ENCODE measurements around the gene SFR1.
A peak's percentile ranks its signal among the peaks of the same experiment; 100 is the strongest.

Gene SFR1

DNA sequence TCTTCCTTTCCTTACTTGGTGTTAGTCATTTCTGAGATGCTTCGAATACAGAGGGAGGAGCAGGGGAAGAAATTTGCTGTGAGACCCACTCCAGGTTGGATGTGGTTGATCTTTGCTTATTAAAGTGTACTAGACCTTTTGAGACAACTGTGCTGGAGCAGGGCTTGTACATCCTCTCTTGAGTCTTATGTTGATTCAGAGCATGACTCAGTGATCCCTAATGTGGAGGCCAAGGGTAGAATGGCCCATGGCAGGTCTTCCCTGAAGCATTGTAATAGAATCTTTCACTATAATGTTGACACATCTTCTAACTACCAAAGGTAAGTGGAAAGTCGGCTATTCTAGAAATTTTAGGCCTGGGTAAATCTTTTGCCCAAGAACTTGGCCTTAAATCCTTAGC lies 17.0 kb upstream of the SFR1 start:
- DNase-seq (ENCODE audit: low read depth): no peak

DNA sequence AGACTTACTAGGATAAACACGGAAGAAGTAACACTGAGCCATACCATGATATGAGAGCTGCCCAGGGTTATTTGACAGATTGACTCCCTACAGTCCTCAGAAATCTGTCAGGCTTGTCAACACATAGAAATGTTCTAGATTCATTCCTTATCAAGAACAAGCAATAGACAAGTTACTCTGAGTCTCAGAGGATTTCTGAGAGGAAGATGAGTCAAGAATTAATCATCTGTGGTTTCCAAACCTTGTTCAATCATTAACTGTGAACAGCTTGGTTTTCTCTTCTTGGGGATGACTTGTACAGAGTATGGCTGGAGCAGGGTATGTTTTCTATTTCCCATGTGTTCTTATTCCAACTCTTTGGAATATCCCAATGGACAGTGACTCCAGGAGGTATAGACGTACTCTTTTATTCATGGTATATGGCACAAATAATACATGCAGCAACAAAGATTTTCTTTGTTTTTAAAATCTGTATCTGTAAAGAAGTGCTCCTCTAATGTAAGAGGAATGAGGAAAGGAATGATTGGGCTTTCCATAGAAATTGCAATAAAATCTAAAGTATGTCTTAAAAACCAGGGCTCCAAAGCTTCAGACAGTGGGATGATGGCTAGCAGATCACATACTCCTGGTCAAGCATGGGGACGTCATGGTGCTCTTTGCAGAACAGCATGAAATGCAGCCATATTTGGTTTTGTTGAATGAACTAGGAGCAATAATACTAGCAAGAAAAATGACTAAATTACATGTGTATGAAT lies 11.9 kb upstream of the SFR1 start:
- DNase-seq (ENCODE audit: low read depth): no peak

DNA sequence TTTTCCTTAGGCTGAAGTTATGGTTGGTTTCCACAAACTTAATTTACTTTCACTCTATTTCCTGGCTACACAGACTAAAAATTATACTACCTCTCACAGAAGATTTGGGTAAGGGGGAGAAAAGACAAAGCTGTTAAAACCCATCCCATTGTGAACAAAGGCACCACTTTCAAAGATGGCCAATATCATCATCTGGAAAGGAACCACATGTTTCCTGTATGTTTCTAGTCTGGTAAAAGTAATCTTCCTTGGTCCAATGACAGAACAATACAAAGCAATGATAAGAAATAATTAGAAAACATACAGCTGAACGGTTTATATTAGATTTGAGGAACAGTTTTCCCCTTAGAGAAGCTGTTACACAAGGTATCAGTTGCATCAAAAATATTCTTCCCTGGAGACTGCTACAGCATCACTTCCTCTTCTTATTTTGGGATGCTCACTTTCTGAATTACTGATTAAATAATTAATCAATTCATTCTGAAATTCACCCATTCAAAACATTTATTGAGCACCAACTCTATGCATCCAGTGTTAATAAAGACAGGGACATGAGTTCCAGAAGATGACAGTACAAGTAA lies 8.5 kb upstream of the SFR1 start:
- DNase-seq (ENCODE audit: low read depth): no peak

DNA sequence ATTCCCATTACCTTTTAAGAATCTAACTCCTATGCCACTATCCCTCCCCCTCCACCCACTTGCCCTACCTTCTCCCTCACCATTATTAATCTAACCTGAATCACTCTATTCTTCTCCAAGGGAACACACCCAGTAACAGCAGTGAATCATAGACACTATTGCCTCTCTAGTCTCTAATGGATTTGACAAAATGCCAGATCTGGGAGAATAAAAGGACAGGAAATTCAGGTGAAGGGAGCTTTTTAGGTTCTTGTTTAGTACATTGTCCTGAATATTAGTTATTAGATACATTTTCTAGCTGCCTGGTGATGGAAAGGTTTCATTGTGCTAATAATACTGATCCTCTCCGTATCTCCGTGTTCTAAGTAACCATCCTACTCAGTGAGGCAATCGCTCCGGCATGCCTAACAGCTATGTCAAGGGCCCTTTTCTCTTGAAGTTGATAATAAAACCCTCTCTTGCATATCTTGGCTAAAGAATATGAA lies 4.1 kb upstream of the SFR1 start:
- DNase-seq (ENCODE audit: low read depth): no peak

DNA sequence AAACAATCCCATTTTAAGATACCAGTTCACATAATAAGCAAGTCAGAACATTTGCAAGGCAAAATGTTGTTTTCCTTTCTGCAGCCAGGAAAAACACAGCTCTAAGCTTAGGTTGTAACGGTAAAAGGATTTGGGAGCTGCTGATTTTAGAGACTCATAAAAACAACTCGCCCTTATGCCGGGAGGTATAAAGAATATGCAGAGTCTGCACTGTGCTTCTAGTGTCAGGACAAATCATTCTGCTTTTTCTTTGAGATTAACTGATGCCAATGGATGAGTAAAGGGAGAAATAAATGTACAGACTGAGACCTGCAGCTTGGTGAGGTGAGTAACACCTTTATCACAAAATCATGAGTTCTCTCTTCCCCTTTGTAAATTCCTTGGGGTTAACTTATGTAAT lies 2.0 kb upstream of the SFR1 start:
- DNase-seq (ENCODE audit: low read depth): no peak

DNA sequence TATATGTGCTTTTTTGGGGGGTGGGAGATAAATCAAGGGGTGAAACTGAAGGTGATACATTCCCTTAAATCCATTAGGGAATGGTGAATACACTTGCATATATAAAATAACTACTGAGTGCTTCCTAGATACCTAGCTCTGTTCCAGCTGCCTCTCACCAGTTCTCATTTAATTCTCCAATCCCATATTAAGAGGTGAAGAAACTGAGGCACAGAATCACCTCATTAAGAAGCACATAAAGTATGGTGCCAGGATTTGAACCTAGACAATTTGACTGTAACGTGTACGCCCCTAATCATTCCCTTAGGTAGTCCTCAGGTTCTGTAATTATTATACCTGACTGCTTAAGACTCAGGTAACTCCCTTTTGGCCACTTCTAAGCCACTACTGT lies 1.5 kb upstream of the SFR1 start:
- DNase-seq (ENCODE audit: low read depth): no peak

DNA sequence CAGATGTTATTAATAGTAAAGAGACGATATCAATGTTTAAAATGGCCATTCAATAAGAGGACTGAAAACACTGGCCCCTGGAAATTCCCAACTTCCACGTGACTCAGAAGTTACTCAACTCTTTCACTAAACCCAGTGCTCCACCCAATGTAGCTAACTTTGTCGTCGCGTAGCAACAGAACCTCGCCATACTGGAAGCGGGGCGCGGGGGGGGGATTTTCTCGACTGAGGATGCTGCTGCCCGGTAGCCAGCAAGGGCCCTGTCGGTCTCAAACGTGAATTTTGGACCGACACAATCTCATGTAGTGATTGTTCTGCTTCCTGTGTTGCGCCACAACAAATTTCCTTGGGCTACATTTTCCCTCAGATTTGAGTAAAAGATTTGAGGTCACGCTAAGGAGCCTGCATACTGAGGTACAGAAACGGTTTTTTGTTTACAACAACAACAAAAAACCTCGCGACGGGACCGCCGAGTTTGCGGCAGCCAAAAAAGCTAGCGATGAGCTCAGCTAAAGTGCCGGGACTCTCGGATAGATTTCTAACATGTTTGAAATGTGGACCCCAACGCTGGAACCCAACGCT lies 977 bp upstream of the SFR1 start:
- DNase-seq (ENCODE audit: low read depth): peak; percentile 89

DNA sequence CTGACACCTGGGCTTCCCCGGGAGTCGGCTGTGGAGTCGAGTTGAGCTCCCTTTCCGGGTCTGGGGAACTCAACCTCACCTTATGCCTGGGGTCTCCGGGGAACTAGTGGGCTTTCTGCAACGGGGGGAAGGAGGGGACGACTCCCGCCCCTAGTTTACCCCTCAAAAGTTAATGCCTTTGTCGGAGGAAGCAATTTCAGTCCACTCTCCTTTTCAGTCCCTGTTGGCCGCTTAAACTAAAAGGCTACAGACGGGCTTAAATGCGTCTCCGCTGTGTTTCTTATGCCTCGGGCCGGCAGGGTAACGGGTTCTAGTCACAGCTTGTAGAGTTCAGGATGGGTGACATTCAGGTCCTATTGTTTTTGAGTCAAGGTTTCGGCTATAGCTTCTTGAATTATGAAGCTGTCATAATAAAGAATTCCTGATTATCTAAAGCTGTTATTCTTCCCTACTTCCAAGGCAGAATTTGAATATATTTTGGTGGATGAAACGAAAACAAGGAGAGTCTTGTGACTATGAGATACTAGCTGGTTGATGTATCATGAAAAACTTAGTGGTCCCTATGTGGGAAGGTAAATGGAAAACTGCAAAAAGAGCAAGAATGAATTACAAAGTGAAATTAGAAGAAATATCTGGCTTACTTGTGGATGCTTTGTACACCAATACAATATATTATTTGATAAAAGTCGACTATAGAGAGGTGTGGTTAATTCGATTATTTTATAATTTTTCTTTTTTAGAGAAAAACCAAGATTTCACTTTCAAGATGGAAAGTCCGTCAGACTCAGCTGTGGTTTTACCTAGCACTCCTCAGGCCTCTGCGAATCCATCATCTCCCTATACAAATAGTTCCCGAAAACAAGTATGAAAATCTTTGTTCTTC lies 495 bp downstream of the SFR1 start:
- DNase-seq (ENCODE audit: low read depth): no peak

DNA sequence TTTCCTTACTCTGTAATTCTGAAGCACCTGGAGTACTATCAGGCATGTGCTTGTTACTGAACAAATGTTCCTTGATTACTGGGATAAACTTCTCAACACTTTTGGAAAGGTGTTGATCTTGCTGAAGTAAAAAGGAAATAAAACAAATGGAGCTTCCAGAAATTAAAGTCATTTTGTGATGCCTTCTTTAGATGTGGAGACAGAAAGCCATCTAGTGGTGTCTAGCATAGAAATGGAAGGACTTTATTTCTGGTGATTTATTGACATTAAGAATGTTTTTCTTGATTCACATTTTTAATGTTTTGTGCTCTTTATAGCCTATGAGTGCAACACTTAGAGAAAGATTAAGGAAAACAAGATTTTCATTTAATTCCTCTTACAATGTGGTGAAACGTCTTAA lies 1.4 kb downstream of the SFR1 start:
- no peak for DNase-seq (ENCODE audit: low read depth)

DNA sequence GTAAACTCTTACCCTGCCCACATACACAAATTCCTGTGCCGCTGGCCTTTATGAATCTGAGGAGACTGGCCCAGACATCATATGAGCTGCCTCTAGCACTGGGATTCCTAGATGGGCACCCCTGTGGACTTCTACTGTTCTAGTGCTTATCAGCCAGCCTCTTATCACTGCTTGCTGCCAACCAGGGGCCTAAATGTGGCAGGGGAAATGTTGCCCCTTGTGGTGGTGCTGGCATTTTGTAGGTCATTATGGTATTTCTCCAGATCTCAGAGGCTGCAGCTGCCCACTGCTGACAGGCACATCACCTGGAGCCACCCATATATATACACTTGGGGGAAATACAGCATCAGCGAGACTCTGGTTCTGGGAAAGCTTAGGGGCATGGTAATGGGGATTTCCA lies 5.4 kb downstream of the SFR1 start:
- DNase-seq (ENCODE audit: low read depth): no peak

DNA sequence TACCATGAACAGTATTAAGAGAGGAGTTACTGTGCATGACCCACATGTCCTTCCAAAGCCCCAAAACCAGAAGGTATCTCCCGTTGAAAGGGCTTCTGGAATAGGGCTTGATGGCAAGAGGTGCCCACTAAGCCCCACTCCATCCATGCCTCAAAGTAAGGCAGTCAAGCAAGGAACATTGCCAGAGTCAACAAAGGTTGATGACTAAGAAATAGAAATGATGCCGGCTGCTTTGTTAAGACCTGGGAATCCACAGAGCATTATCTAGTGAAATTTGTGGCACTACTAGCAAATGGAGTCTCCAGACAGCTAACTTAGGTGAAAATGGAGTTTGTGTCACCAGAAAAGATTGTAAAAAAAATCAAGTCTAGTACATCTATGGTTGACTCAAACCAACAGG lies 6.2 kb downstream of the SFR1 start:
- DNase-seq (ENCODE audit: low read depth): no peak

DNA sequence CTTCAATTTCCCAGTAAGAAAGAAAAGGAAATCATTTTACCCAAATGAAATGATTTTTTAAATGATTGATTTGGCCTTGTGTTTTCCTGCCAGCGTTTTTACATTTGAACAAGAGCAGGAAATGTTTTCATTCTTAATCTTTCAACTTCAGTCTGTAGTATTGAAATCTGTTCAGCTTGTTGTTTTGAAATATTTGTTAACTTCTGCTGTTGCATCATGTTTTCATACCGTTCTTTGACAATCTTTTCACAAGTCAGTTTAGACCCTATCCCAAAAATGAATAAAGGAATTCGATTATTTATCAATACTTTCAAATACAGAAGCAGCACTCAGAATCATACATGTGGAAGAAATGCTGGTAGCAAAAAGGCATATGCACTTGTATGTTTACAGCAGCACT lies 8.1 kb downstream of the SFR1 start:
- DNase-seq (ENCODE audit: low read depth): no peak

DNA sequence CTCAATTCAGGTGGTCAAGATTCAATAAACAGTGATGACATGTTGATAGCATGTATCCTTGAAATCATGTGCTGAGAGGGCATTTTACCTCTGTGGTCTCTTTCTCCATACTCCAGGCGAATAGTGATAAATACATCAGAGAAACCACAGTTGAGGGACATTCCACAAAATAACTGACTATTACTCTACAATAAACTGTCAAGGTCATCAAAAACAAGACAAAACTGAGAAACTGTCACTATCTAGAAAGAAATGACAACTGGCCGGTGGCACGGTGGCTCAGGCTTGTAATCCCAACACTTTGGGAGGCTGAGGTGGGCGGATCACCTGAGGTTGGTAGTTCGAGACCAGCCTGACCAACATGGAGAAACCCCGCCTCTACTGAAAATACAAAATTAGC lies 16.2 kb downstream of the SFR1 start:
- DNase-seq (ENCODE audit: low read depth): no peak

DNA sequence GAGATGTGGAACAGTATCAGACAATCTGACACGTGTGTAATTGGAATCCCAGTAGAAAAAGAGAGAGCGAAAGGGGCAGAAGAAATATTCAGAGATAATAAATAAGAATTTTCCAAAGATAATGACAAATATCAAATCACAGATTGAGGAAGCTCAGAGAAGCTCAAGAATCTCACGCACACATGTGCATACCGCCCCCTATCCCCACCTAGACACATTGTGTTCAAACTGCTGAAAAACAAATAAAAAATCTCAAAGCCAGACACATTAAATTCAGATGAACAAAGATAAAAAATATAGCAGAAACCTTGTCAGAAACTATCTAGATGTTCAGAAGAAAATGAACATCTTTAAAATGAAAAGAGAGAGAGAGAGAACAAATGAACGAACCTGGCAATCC lies 17.2 kb downstream of the SFR1 start:
- DNase-seq (ENCODE audit: low read depth): no peak

DNA sequence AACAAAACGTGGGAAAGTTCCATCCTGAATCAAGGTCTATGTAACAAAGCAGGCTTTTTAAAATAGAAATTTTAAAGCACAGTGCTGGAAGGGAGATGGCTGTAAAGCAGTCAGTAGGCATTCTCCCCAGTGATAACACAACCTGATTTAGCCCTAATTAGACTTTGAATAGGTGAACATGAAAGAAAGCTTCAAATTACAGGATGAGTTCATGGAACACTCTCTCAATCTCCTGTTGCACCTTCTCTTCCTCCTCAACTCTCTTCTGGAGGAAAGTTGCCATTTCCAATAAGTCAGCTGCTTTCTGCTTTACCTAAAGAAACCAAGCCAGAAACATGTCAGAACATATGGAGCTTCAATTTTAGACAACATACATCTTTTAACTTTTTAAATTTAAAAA lies 20.1 kb downstream of the SFR1 start:
- no peak for DNase-seq (ENCODE audit: low read depth)

DNA sequence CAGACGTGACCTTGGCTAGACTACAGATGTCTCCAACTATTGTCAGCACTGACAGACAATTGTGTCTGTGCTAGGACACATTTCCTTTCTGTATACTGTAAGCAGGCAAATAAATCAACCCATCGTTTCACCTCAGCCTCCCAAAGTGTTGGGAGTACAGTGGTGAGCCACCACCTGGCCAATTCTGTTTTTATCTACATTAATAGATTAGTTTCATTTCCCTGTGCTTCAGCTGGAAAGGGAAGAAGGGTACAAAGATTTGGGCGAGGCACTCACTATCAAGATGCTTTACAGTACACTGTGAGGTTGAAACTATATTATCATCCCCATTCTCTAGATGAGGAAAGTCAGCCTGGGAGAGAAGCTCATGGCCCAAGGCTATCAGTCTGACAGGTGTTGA lies 21.9 kb downstream of the SFR1 start:
- no peak for DNase-seq (ENCODE audit: low read depth)

DNA sequence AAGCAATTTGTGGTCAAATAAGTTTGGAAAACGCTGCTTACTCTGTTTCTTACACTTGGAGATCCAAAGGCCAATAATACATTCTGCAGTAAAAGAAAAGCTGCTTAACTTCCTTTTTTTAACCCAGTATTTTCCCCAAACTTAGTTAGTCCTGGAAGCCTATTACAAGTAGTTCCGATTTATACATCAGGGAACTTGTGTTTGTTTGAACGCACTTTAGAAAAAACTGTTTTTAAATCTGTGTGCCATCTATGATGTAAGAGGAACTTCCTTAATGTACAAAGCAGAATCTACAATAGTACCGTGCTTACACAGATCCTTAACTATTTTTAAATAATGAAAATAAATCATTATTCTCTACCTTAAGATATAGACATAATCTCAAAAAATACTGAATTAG lies 23.0 kb downstream of the SFR1 start:
- no peak for DNase-seq (ENCODE audit: low read depth)

DNA sequence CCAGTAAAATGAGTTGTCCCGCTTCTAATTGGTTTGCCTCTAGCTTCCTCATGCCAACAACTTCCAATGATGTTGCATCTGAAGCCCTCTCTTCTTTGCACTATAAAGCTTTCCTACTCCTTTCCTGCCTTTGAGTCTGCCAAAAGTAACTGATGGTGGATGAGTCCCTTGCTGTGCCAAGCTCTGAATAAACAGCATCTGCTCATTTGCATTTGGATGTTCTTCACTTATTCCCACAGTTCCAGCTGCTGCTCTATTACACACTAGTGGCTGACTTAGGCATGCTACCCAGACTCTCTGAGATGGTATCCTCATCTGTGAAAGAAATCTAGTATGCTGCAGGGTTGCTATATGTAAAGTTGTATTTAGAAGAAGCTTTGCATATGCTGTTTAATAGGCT lies 24.9 kb downstream of the SFR1 start:
- no peak for DNase-seq (ENCODE audit: low read depth)

DNA sequence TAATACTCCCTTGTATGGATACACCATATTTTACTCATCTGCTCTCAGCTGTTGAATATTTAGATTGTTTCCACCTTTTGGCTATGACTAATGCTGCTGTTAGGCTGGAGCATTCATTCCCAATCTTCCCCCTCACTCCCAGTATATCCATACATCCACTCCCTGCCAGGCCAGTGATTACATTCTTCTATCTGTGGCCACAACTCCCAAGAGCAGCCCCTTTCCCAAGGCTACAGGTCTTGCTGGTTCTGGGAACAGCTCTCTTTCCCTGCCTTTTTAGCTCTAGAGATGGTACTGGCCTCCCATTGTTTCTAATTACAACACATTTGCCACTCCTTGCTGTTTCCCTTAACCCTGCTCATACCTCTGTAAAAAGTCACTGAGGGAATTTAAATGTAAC lies 28.2 kb downstream of the SFR1 start:
- no peak for DNase-seq (ENCODE audit: low read depth)

DNA sequence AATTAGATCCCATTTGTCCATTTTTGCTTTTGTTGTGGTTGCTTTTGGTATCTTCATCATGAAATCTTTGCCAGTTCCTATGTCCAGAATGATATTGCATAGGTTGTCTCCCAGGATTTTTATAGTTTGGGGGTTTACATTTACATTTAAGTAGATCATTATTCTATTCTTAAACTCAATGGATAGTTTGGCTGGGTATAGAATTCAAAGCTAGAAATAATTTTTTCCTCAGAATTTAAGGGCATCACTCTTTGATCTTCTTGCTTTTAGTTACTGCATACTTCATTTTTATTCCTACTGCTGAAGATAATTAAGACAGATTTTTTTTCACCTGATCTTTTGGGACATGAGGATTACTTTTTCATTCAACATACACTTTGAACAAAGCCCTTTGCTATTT lies 29.8 kb downstream of the SFR1 start:
- no peak for DNase-seq (ENCODE audit: low read depth)

DNA sequence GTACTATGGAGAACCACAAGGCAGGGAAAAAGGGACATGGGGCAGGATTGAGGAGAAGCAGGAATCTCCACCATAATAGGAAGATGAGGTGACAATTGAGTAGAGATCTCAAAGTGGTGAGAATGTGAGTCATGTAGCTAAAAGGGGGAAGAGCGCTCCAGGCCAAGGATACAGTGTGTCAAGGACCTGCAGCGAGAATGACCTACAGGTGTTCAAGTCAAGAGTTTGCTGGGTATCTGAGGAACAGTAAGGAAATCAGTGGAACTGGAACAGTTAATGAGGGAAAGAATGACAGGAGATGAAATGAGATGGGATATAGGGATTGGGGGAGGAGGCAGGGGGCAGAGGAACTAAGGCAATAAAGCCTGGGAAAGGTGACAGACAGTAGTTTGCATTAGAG lies 33.6 kb downstream of the SFR1 start:
- DNase-seq (ENCODE audit: low read depth): no peak

DNA sequence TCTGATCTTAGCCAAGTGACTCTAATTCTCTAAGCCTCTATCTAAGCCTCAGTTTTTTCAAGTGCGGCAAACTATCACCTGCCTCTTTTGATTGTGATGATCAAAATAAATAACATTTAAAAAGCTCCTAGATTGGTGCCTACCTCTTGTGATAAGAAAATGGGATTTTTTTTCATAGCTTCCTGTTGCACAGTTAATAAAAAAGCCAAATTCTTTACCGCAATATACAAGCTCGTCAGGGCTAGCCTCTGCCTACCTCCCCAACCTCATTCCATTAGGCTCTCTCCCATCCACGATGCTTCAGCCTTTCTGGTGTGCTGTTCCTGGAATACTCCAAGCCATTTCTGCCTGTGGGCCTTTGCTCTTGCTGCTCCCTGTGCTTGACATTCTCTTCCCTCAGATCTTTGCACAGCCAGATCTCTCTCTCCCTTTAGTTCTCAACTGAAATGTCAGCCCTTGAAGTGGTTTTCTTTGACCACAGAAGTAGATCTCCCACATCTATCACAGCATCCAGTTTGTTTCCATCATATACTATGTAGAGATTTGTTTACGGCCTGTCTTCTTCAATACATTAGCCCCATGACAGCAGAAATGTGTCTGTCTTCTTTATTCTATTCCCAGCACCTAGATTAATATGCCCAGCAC lies 48.8 kb downstream of the SFR1 start:
- DNase-seq (ENCODE audit: low read depth): no peak

All from T-helper 22 cell (primary cell).